H1 (cell line): ENCODE results near the gene SLC22A31. TPM values are rescaled to one million over a fixed set of nuclear protein-coding genes. Genes with fewer than 3 reads are reported as not detected.

Experiments used
- CTBP2 ChIP-seq: IDR thresholded peaks from 2 replicates; pipeline ENCODE4 v1.7.0; 2011; ENCODE audit warnings: borderline replicate concordance, mild to moderate bottlenecking, moderate library complexity, mixed read lengths, low read length; ENCODE audit not compliant: insufficient read depth, insufficient read length
- TEAD4 ChIP-seq: IDR thresholded peaks from 2 replicates; pipeline ENCODE4 v1.6.1; 2012; ENCODE audit warnings: low read depth, low read length, inconsistent platforms, mixed read lengths
- polyA plus RNA-seq, 7 experiments: library from polyadenylated mRNA; depleted of rRNA in 3 of 7; stranded (reverse) in 5 of 7; unstranded in 2 of 7; fragments of >200 nt in 5 of 7; fragments of 200-250 nt in 2 of 7; gene quantifications; 1 replicate in 5 of 7; 2 replicates in 1 of 7; 4 replicates in 1 of 7; pipeline versions ENCODE4 v1.2.1 to v1.2.3, GENCODE V29; 2011 to 2013; ENCODE audit warnings: missing spikeins in 2 of 7, mixed read lengths in 2 of 7
- total RNA-seq: library from RNA; stranded (reverse); fragmentation: NEBNext Ultra II Directional; extraction: Animal tissue kit (Norgen Biotek cat#: 25700); gene quantifications from 2 replicates; pipeline ENCODE4 v1.2.1, GENCODE V29; 2021

Gene SLC22A31
- total and polyA plus RNA-seq, 2 of the 8 experiments (the other 6 are each of a cell fraction or from before 2014, with no cell fraction given), result 7.7 to 10.6 TPM

DNA sequence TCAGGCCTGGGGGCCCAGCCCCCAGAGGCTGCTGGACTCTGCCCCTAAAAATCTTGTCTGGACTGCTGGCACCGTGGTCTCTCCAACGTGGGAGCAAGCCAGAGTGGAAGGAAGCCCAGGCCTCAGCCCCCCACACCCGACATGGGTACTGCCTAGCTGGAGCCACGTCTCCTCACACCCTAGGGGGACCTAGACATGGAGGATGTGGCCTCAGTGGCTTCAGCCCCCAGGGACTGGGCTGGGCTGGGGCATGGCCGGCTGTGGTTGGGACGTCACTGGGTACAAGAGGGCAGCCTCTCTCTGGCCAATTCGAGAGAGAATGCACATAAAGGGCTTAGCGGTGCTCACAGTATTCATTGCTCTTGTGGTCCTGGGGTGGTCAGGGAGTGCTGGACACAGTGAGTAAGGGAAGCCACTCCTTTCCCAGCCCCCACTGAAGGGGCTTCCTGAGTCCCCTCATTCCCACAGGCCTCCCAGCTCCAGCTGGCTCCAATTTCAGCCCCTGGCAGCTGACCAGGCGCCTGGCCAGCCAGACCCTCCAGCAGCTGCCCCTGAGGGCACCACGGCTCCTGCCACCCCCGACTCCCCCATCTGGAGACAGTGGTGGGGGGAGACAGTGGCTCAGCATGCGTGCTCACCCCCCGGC is 27.7 kb downstream of the SLC22A31 start (continued):
- TF ChIP-seq CTBP2 (no peak), TEAD4 (no peak)
